Putamen (tissue), 1 donor: ENCODE results near the gene TPP1.
A peak's percentile ranks its signal among the peaks of the same experiment; 100 is the strongest.

ENCODE experiments used
- DNase-seq: peaks from one replicate; pipeline ENCODE4 v3.0.0-alpha.2; 2016; ENCODE audit warnings: low spot score

Gene TPP1

DNA sequence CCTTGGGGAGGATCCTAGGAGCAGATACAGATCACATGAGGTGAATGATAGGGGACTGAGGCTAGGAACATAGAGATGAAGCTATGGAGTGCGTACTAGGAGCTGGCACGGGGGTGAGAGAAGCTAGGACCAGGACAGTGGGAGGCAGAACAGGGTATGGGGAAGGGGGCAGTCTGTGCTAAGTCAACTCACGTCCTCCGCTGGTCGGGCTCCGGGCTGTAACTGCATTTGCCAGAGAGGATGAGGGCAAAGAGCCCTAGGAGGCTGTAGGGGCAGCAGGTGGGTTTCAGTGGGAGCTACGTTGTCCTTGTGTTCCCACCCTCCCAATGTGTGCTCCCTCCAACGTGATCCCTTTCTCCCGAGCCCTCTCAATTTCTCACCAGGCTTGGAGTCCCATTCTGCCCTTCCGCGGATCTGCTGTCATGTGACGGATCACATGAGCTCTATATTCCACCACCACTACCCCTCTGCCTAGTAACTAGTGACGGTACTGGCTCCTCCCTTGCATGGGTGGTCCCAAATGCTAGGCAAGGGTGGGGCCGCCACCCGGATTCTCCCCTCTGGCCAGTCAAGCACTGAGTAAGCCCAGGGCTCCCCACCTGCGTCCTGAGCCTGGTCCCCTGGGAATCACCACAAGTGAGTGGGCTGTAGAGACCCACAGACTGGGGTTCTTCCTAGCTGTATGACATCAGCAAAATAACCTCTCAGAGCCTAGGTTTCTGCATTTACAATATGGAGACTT is at the start of gene TPP1:
TSS of gene TPP1 (minus strand) at position 419 of the 742 bp plus-strand sequence. CDS start at position 397, 22 bp downstream.
- peak; percentile 98 for DNase-seq

DNA sequence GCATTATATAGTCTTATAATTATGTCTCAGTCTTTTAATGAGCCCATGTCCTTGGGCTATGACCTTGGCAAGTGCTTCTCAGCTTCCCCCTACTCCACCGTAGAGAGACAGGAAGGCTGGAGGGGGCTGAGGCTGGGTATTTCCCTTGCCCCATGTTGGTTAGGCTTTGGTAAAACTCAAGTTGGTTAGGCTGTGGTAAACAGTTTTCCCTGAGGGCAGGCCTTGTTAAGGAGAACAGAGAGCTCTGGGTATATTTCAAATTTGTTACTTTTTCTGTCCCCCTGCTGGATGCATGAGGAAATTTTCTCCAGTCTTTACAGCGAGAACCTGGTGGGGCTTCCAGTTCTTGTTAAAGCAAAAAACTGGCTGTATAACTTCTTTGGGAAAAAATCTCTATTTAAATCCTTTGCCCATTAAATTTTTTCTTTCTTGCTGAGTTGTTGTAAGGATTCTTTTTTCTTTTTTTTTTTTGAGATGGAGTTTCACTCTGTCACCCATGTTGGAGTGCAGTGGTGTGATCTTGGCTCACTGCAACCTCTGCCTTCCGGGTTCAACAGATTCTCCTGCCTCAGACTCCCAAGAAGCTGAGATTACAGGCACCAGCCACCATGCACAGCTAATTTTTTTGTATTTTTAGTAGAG is 48.6 kb upstream of the TPP1 start:
- no peak for DNase-seq

DNA sequence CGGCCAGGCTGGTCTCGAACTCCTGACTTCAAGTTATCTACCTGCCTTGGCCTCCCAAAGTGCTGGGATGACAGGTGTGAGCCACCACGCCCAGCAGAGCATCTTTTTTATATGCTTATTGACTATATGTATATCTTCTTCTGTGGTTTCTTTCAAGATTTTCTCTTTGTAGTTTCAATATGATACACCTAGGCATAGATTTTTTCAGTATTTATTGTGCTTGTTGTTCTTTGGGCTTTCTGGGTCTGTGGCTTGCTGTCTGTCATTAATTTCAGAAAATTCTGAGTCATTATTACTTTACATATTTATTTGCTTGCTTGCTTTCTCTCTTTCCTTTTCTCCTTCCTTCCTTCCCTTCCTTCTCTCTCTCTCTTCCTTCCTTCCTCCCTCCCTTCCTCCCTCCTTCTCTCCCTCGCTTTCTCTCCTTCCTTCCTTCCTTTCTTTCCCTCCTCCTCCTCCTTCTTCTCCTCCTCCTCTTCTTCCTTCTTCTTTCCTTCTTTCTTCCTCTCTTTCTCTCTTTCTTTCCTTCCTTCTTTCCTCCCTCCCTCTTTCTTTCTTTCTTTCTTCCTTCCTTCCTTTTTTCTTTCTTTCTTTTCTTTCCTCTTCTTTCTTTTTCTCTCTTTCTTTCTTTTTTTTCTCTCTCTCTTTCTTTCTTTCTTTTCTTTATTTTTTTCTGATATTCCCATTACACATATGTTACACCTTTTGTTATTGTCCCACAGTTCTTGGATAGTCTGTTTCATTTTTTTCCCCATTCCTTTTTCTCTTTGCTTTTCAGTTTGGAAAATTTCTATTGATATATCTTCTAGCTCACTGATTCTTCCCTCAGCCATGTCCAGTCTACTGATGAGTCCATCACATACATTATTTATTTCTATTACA is 47.3 kb upstream of the TPP1 start:
- no peak for DNase-seq

DNA sequence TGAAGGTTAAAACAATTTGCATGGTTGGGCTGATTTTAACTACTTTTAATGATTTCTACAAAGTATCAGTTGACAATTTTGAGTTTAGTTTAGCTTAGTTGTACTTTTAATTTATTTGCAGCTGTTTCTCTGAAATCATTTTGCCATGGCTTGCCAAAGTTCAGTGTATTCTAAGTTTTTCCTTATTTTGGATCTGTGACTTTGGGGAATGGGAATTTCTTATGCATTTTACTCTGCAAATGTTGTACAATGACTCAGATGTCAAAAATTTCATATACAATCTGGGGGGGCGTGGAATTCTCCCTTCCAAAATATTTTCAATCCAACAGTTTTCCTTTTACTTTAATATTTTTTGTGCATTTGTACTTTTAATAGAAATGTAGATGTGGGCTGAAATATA is 45.3 kb upstream of the TPP1 start:
- no peak for DNase-seq

DNA sequence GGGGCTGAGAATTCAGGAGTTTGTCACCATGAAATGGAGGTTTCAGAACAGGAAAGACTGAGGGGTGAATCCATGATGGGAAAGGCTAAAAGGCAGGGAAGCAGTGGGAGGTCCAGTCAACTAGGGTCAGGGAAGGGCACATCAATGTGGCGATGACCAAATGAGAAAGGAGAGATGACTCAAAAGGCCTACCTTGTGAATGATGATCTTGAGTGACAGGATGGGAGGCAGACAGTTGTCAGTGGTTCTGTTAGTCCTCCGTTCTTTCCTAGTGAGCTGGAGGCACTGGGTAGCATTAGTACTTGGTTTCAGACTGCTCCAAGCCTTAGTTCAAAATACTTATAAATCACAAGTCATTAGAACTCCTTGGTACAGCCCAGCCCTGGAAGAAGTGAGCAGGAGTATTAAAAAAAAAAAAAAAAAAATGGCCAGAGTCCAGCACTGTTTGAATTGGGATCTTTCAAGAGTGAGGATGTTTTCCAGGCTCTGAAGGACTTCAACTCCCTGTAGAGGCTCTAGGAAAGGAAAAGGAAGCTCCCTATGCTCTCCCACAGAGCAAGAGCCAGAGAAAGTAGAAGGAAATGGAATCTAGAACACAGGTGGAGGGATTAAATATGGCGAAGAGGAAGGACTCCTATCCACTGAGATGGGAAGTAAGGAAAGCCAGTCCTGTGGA is 44.7 kb upstream of the TPP1 start:
- no peak for DNase-seq

DNA sequence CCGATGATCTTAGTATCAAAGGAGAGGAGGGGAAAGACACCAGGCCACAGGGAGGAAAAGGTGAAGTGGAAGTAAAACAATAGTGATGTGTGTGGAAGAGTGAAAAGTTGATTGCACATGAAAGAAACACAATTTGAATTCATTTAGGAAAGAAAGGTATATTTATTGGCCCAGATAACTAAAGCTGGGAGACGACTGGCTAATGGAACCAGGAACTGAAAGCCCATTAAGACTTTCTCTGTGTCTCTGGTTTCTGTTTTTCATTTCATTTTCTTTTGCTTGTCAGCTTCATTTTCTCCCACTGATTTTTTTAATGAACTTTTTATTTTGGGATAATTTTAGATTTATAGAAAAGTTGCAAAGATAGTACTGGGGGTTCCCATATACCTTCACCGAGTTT is 41.5 kb upstream of the TPP1 start:
- DNase-seq, result no peak

DNA sequence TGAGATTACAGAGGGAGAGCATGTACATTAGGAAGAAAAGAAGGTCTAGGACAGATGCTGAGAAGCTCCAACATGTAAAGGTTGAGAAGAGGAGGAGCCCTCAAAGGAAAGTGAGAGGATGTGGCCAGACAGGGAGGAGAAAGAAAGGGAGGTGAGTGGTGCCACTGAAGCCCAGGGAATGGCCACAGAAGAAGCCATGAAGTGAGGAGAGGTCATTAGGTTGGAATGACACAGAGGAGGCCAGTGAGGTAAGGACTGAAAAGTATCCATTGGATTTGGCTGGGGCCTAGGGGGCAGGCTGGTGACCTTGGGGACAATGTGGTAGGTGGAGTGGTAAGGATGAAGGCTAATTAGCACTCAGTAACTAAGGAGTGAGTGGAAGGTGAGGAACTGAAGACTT is 39.4 kb upstream of the TPP1 start:
- no peak for DNase-seq

DNA sequence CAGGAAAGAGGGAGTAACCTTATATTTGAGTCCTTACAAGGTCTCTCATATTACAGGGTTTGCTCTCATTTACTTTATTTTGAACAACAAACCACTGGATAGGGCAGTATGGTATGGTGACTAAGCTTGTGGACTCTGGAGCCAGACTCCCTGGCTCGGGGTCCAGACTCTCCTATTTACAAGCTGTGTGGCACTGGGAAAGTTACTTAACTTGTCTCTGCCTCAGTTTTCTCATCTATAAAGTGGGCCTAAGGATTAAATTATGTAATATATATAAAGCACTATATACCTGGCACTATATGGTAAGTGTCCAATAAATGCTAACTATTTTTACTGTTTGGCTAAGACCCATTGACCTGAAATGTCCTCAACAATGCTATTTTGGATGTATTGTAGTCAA is 38.1 kb upstream of the TPP1 start:
- no peak for DNase-seq

DNA sequence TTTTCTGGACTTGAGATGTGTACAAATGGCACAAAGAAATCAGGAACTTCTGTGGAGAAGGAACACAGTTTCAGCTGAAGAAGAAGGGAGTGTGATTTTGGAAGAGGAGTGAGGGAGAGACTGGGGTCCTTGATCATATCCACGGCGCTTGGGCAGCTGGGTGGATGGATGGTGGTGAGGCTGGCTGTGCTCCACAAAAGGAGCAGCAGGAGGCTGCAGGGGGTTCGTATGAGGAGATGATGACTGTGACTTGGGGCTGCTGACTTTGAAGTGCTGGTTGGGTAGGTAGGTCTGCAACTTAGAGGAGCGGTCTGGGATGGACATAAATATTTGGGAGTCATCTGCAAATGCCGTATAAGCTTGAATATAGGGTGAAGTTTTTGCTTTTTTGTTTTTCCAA is 37.7 kb upstream of the TPP1 start:
- no peak for DNase-seq

DNA sequence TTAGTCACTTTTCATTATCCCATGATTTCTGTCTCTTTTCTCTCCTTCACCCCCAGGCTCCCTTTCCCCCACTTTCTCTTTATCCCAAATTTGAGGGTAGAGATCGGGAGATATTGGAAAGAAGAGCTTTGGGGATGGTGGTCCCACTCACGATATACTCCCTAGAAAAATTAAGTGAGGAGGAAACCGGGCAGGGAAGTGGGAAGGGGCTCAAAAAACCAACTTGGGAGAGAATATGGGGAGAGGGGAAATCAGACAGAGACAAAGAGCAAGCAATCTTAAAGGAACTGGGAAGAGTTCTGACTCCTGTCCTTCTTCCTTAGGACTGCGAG is 37.3 kb upstream of the TPP1 start:
- DNase-seq, result no peak

DNA sequence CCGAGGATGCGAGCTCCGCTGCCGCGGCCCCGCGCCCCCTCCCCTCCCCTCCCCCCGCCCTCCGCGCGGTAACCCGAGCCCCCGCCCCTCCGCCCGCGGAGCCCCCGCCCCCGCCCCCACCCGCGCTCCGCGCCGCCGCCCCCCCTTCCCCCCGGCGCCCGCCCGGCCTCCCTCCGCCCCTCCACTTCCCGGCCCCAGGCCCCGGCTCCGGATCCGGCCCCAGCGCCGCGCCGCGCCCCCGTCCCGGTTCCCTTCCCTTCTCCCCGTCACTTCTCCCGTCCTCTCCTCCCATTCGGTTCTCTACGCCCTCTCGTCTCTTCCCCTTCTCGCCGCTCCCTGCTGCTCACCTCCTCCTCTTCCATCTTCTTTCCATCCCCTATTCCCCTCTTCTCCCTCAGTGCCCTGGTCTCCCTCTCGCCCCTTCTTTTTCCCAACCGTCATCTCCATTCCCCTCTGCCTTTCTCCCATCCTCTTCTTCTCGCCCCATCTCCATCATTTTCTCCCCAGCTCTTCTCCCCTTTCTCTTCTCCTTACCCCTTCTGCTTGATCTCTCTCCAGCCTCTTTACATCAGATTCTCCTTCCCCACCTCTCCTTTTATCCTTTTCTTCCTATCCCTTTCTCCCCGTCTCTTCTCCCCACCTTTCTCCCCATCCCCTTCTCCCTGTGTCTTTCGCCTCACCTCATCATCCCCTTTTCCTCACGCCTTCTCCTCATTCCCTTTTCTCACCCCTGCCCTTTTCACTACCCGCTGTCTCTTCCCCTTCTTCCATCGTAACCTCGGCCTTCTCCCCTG is 36.8 kb upstream of the TPP1 start, which contains the start of gene DCHS1:
TSS of gene DCHS1 (minus strand) at position 20 of the 794 bp plus-strand sequence. CDS start 14,196 bp downstream, outside the sequence.
- no peak for DNase-seq

DNA sequence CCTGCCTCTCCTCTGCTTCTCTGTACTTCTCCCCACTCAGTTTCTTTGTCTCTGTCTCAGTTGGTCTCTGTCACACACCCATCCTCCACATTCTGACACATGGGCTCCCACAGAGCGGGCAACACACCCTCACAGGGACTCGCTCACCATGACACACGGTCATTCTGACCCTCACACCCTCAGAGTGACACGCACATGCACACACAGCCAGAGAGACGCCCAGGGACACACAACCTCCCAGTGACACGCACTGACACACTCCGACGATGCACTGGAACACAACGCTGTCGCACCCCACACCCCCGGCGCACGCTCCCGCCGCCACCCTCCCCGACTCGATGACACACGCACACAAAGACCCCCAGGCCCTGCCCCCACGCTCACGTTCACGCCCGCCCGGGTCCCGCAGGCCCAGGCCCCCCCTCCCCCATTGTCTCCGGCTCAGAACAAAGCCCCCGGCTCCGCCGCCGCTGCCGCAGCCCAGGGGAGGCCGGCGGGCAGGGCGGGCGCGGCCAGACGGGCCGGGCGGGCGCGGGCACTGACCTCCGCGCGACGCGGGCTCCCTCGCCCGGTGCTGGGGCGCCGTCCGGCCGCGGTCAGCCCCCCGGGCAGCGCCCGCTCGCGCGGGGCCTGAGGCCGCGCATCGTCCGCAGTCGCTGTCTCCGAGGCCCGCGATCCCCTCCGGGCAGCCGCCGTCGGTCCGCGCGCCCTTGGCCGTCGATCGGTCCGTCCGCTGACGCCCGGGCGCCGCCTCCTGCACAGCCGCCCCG is 36.0 kb upstream of the TPP1 start:
- DNase-seq, result peak; percentile 13

DNA sequence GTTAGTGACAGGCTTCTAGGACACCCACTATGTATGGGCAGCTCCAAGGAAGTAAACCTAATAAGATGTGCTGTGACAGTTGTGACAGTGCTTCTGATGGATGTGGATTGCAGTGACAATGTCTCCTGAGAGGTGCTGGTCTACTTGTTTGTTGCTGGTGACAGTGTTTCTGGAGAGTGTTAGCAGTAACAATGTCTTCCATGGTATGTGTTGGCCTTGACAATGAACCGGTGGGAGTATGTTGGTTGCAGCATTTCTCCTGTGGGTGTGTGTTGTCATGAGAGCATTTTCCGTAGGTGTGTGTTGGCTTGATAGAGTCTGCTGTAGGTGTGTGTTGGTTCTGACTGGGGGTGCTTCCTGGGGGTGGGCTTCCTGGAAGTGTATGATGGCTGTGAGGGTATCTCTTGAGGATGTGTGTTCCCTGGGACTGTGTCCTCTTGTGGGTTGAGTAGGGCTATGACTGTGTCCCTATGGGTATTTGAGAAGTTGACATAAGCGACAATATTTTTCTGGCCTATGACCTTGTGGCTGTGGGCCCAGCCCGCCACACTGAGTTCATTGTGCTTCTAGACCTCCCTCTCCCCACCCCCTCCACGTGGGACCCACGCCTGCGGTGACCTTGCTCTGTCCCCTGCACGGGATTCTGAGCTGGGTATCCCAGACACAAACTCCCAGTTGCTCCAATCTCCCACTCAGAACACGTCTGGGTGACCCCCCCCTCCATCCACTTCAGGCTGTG is 35.2 kb upstream of the TPP1 start:
- DNase-seq, result peak; percentile 18

DNA sequence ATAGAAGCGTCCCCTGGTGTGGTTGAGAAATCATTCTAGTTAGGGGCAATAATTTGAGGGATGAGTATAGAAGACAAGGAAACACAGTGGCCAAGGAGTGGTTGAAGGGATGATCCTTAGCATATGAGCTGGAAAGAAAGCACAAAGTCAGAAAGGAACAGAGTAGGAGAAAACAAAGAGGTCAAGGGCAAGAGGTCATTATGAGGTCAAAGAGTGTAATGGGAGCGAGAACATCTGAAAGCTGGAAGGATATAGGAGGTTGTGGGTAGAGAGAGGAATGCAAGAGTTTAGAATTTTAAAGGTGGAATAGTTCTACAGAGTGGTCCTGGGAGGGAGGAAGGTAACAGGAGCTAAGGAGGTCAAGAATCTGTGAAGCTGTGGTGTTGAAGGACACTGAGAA is 34.4 kb upstream of the TPP1 start:
- DNase-seq, result no peak

DNA sequence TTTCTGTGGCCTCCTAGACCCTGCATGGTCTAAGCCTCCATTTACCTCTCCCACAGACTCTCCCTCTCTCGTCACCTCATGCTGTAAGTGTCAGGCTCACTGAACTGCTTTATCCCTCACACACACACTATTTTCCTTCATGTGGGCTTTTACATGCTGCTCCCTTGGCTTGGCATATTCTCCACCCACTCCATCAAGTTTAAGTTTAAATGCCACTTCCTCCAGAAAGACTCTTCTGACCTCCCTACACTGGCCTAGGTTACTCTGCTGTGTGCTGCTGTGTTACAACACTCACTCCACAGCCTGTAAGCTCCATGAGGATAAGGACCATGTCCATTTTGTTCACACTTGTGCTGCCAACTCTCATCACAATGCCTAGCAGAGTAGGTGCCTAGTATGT is 33.9 kb upstream of the TPP1 start:
- no peak for DNase-seq

DNA sequence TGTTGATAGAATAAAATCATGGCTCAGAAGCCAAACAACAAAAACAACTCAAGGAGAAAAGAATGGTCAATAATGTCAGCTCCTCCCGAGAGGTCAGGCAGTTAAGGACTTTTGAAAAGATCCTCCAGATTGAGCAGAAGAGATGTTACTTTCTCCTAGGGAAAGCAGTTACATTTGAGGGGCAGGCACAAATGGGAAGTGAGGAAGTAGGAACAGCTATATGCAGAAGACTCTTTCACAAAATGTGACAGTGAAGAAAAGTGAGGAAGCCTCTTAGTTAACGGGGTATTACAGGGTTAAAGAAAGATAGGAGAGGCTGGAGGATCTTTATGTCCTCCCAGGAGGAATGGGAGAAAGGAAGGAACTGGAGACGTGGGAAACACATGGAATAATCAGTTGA is 33.0 kb upstream of the TPP1 start:
- DNase-seq, result no peak

DNA sequence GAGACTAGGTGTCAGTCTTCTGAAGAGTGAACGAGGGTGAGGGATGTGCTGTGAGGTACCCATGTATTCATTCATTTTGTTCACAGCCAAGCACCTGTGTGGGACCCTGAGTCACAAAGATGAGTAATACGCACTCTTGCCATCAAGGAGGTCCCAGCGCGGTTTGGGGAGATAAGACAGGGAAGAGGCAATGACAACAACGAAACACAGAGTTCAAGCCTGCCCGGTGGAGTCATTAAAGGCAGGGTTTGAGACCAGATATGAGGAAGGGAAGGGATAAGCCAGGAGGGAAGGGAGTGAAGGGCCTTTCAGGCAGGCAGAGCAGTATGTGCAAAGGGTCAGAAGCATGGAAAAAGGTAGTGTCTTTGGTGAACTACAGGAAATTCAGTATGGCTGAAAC is 31.8 kb upstream of the TPP1 start:
- DNase-seq, result no peak

DNA sequence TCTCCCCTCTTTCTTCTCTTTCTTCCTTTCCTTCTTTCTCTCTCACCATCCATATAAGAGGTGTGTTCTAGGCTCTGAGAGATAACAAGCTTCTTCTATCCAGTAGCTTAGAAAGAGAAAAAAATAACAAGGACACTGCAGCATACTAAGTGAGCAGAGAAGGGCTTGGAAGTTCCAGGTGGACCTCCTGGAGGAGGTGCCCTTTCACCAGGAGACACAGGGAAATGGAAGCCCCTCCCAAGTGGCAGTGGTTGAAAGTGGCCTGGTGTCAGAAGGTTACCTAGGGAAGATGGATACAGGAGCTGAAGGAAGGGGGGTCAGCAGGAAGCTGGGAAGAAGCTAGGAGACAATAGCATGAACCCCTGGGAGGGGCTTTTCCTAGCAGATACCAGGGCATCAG is 30.9 kb upstream of the TPP1 start:
- no peak for DNase-seq

DNA sequence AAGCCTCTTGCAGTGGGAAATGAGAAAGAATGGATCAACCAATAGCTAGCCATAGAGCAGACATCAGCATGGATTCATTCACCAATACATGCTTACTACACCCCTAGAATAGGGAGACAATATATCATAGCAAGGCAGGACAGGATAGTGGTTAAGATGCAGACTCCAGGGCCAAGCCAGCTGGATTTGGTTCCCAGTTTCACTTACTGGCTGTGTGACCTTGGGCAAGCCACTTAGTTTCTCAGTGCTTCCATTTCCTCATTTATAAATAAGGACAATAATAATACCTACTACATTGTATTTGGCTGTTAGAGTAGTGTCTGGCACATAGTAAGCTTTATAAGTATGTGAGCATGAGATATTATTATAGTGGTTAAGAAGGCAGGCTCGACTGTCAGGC is 29.3 kb upstream of the TPP1 start:
- no peak for DNase-seq

DNA sequence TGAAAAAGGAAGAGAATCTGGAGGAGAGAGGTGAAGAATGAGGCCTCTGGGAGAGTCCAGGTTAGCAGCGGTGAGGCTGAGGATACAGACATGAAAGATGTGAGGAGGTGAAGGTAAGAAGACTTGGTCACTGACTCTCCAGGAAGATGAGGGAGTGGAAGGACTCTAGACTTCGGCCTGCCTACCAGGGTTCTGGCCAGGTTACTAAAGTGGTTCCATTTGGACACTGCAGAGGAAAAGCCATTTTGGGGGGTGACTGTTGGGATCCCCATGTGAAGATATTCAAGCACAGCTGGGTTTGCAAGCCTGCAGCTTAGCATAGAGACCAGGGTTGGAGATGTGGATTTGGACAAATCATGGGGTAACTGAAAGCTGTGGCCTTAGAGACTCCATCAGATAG is 28.6 kb upstream of the TPP1 start:
- DNase-seq, result no peak
